Measurements from ENCODE around the gene JDP2.

The JDP2 gene

DNA sequence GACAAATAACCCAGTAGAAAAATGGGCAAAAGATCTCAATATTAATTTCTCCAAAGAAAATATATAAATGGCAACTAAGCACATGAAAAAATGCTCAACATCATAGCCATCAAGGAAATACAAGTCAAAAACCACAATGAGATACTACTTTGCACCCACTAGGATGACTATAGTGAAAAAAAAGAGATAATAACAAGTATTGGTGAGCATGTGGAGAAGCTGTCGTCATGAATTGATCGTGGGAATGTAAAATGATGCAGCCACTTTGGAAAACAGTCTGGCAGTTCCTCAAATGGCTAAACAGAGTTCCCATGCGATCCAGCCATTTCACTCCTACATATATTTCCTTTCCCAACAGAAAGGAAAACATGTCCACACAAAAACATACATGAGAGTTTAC is 18.1 kb downstream of the JDP2 start:
- DNase-seq (ENCODE audit: low spot score), result no peak
- in situ Hi-C loops (cut with MboI; ENCODE audit: low pct_unique_long_range_greater_than_20kb, low sequenced_read_pairs, unreplicated experiment), result no loop called here
- TF ChIP-seq, protein P1, sequence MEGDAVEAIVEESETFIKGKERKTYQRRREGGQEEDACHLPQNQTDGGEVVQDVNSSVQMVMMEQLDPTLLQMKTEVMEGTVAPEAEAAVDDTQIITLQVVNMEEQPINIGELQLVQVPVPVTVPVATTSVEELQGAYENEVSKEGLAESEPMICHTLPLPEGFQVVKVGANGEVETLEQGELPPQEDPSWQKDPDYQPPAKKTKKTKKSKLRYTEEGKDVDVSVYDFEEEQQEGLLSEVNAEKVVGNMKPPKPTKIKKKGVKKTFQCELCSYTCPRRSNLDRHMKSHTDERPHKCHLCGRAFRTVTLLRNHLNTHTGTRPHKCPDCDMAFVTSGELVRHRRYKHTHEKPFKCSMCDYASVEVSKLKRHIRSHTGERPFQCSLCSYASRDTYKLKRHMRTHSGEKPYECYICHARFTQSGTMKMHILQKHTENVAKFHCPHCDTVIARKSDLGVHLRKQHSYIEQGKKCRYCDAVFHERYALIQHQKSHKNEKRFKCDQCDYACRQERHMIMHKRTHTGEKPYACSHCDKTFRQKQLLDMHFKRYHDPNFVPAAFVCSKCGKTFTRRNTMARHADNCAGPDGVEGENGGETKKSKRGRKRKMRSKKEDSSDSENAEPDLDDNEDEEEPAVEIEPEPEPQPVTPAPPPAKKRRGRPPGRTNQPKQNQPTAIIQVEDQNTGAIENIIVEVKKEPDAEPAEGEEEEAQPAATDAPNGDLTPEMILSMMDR (IDR thresholded peaks at IDR 0.05; ENCODE audit: extremely low read depth, insufficient read depth, missing control alignments), result no peak

- TF ChIP-seq, protein P1 (IDR thresholded peaks at IDR 0.05; ENCODE audit: extremely low read depth, insufficient read depth, missing control alignments), result no peak
- in situ Hi-C loops (cut with MboI; ENCODE audit: low pct_unique_long_range_greater_than_20kb, low sequenced_read_pairs, unreplicated experiment), result no loop called here
- no peak for DNase-seq (ENCODE audit: low spot score)
Observed at GRCh38 chr14:75446447-75446846, 18.6 kb downstream of the JDP2 start.

DNA sequence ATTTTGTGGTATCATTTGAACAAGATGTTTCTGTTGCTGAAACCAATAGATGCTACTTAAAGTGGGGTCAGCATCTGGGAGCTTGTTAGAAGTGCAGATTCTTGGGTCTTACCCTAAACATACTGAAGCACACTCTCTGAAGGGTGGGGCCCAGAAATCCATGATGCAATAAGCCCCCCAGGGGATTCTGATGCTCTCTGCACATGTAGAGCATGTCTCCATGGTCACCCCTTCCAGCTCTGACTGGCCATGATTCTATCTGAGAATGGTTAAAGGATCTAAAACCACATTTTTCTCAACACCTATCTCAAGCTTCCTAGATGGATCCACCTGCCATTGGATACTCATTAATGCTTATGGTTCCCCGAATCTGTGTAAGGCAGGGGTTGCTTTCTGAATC is 20.4 kb downstream of the JDP2 start:
- TF ChIP-seq, protein P1 (IDR thresholded peaks at IDR 0.05; ENCODE audit: extremely low read depth, insufficient read depth, missing control alignments), result no peak
- DNase-seq (ENCODE audit: low spot score), result no peak
- in situ Hi-C loops (cut with MboI; ENCODE audit: low pct_unique_long_range_greater_than_20kb, low sequenced_read_pairs, unreplicated experiment), result no loop called here

DNA sequence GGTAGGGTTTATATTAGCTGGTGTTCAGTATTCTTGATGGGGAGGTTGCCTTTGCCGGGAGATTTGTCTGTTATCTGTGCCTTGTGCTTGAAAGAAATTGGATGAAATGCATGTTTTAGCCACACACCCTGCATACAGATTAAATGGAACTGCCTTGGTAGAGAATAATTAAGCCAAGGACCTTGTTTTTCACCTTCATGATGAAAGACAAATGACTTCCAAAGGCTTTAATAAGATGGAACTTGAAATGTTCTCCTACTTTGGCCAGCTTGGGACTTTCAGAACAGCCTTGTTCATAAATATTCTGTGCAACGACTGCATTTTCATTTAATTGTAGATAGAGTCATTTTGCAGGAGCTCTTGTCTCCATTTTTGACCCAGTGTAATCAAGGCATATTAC is 21.2 kb downstream of the JDP2 start:
- no peak for DNase-seq (ENCODE audit: low spot score)
- TF ChIP-seq, protein P1 (IDR thresholded peaks at IDR 0.05; ENCODE audit: extremely low read depth, insufficient read depth, missing control alignments), result no peak
- in situ Hi-C loops (cut with MboI; ENCODE audit: low pct_unique_long_range_greater_than_20kb, low sequenced_read_pairs, unreplicated experiment), result no loop called here

DNA sequence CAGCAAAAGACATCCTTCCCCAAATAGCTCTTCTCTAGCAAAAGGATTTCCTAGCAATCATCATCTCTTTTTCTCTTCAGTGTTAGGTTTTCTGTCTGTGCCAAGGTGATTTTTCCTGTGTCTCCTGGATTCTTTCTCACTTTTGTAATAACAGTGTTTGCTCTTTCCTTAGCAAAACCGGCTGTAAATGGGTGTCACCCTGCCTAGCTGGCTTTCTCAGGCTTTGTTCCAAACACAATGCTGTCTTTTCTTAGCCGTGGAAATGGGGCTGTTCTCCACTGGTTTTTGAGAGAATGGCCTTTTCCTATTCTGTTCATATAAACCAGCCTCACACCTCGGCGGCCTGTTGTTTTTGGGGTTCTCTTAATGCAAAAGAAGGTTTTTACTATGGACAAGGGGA is 21.9 kb downstream of the JDP2 start:
- DNase-seq (ENCODE audit: low spot score), result no peak
- in situ Hi-C loops (cut with MboI; ENCODE audit: low pct_unique_long_range_greater_than_20kb, low sequenced_read_pairs, unreplicated experiment), result no loop called here
- TF ChIP-seq, protein P1 (IDR thresholded peaks at IDR 0.05; ENCODE audit: extremely low read depth, insufficient read depth, missing control alignments), result no peak

DNA sequence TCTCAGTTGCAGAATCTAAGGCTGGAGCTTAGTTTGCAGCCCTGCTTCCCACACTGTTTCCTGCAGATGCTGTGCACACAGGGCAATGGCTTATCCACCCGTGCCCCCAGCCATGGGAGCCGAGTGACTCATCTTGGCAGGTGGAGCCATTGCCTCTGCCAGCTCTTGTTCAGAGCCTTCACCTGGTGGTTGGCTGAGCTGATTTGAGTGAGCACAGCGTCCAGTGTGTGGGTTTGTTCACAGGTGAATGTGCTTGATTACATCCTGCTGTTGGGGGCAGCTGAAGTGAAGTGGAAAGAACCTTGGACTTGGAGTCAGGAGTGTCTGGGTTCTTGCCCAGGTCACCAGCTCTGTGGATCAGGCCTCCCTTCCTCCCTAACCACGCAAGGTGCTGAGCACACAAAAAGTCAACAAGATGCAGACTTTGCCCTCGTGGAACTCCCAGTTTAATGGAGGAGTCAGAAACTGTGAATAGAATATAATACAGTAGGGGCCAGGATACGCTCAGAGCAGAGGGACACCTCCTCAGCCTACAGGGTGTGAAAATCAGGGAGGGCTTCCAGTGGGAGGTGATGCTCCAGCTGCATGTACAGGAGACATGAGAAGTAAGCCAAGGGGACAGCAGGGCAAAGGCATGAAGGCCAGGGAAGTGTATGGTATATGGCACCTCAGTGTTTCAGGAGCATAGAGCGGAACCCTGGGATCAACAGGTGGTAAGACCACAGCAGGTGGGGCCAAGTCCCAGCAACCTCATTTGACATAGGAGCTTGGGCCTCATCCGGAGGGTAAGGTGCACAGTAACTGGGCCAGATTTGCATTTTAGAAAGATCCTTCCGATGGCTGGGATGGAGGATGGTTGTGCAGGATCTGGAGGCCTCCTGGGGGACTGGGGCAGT is 22.8 kb downstream of the JDP2 start:
- DNase-seq (ENCODE audit: low spot score), result no peak
- TF ChIP-seq, protein P1 (IDR thresholded peaks at IDR 0.05; ENCODE audit: extremely low read depth, insufficient read depth, missing control alignments), result no peak
- in situ Hi-C loops (cut with MboI; ENCODE audit: low pct_unique_long_range_greater_than_20kb, low sequenced_read_pairs, unreplicated experiment), result no loop called here

Measured in GM13977 (cell line).